Activated naive CD8-positive, alpha-beta T cell treated with anti-CD3 and anti-CD28 coated beads, Interleukin-2, amount 50 U/mL, for 24 hours (primary cell): ENCODE results near the gene SLCO4A1.
"Not testable (repeated sequence)": the region's sequence is repeated elsewhere in the genome, so short reads cannot be mapped to it uniquely, and the experiment has no call there.

ENCODE experiments used
- ATAC-seq: fragments of 150-1000 bp; cut with Tn5 transposase; one replicate; pipeline ENCODE4 v1.10.0; 2021
- DNase-seq: peaks from one replicate; pipeline ENCODE4 v3.0.0; 2021
- H3K27ac Mint-ChIP-seq: one replicate; pipeline ENCODE4 v1.8.0; 2021; ENCODE audit warnings: mild to moderate bottlenecking, mixed read lengths
- H3K27me3 Mint-ChIP-seq: one replicate; pipeline ENCODE4 v1.8.0; 2021; ENCODE audit warnings: mixed read lengths
- H3K36me3 Mint-ChIP-seq: one replicate; pipeline ENCODE4 v1.8.0; 2021; ENCODE audit warnings: low read depth, mixed read lengths
- H3K4me1 Mint-ChIP-seq: one replicate; pipeline ENCODE4 v1.8.0; 2021; ENCODE audit warnings: mixed read lengths
- H3K4me3 Mint-ChIP-seq: one replicate; pipeline ENCODE4 v1.8.0; 2021; ENCODE audit warnings: mild to moderate bottlenecking, moderate library complexity, mixed read lengths
- H3K9me3 Mint-ChIP-seq: one replicate; pipeline ENCODE4 v1.8.0; 2021; ENCODE audit warnings: mixed read lengths

SLCO4A1 gene

GRCh38 chr20:62675877-62676260, 33.6 kb downstream of the SLCO4A1 start:
- Mint-ChIP-seq H3K27ac (no peak overlapping the region), H3K4me3 (no peak overlapping the region), H3K36me3 (peaks cover 10% of the 10 kb centered on the region), H3K4me1 (no peaks in the 10 kb centered on the region), H3K27me3 (no peaks in the 10 kb centered on the region), H3K9me3 (peaks cover 6% of the 10 kb centered on the region)
- ATAC-seq (no peak), DNase-seq (no peak)

- no peaks in the 10 kb centered on the region for H3K27me3 Mint-ChIP-seq
- H3K4me3 Mint-ChIP-seq = no peak overlapping the region
- H3K36me3 Mint-ChIP-seq = peaks cover 6% of the 10 kb centered on the region
- DNase-seq (no peak), ATAC-seq (no peak)
- H3K4me1 Mint-ChIP-seq = no peaks in the 10 kb centered on the region
- H3K9me3 Mint-ChIP-seq = peaks cover 6% of the 10 kb centered on the region
- no peak overlapping the region for H3K27ac Mint-ChIP-seq
Measured at GRCh38 chr20:62676976-62677375, 34.7 kb downstream of the SLCO4A1 start.

- ATAC-seq (no peak), DNase-seq (no peak)
- Mint-ChIP-seq H3K27me3 (no peaks in the 10 kb centered on the region), H3K4me1 (no peaks in the 10 kb centered on the region), H3K27ac (no peak overlapping the region), H3K9me3 (peaks cover 6% of the 10 kb centered on the region), H3K36me3 (no peaks in the 10 kb centered on the region), H3K4me3 (no peak overlapping the region)
Measured at GRCh38 chr20:62677678-62678077, 35.4 kb downstream of the SLCO4A1 start.

GRCh38 chr20:62678553-62678952, 36.2 kb downstream of the SLCO4A1 start:
- Mint-ChIP-seq H3K4me1 (no peaks in the 10 kb centered on the region), H3K36me3 (no peaks in the 10 kb centered on the region), H3K4me3 (no peak overlapping the region), H3K27me3 (no peaks in the 10 kb centered on the region), H3K9me3 (peaks cover 6% of the 10 kb centered on the region), H3K27ac (no peak overlapping the region)
- no peak for ATAC-seq
- no peak for DNase-seq

- Mint-ChIP-seq H3K4me1 (no peaks in the 10 kb centered on the region), H3K27me3 (peaks cover 2% of the 10 kb centered on the region), H3K27ac (no peak overlapping the region), H3K4me3 (no peak overlapping the region), H3K9me3 (peaks cover 6% of the 10 kb centered on the region), H3K36me3 (no peaks in the 10 kb centered on the region)
- ATAC-seq (no peak), DNase-seq (no peak)
Measured at GRCh38 chr20:62679978-62680589, 37.8 kb downstream of the SLCO4A1 start.

- DNase-seq (no peak), ATAC-seq (no peak)
- Mint-ChIP-seq H3K27ac (no peak overlapping the region), H3K27me3 (peaks cover 7% of the 10 kb centered on the region), H3K36me3 (no peaks in the 10 kb centered on the region), H3K4me3 (no peak overlapping the region), H3K9me3 (peaks cover 6% of the 10 kb centered on the region), H3K4me1 (peaks cover 6% of the 10 kb centered on the region)
Measured at GRCh38 chr20:62682912-62683517, 40.7 kb downstream of the SLCO4A1 start.

GRCh38 chr20:62683660-62684322, 41.5 kb downstream of the SLCO4A1 start:
- not testable (repeated sequence) for H3K36me3 Mint-ChIP-seq, ATAC-seq, H3K27me3 Mint-ChIP-seq, H3K27ac Mint-ChIP-seq, H3K4me1 Mint-ChIP-seq, H3K4me3 Mint-ChIP-seq, DNase-seq, H3K9me3 Mint-ChIP-seq

GRCh38 chr20:62684981-62685380, 42.7 kb downstream of the SLCO4A1 start:
- H3K4me1 Mint-ChIP-seq = peaks cover 6% of the 10 kb centered on the region
- DNase-seq (no peak), ATAC-seq (no peak)
- H3K9me3 Mint-ChIP-seq = peaks cover 2% of the 10 kb centered on the region
- H3K27me3 Mint-ChIP-seq = peaks cover 7% of the 10 kb centered on the region
- H3K4me3 Mint-ChIP-seq = no peak overlapping the region
- no peak overlapping the region for H3K27ac Mint-ChIP-seq
- H3K36me3 Mint-ChIP-seq = no peaks in the 10 kb centered on the region

GRCh38 chr20:62685781-62686555, 43.7 kb downstream of the SLCO4A1 start:
- peaks cover 7% of the 10 kb centered on the region for H3K27me3 Mint-ChIP-seq
- no peaks in the 10 kb centered on the region for H3K36me3 Mint-ChIP-seq
- H3K9me3 Mint-ChIP-seq = no peaks in the 10 kb centered on the region
- no peak overlapping the region for H3K4me3 Mint-ChIP-seq
- no peak overlapping the region for H3K27ac Mint-ChIP-seq
- ATAC-seq (no peak), DNase-seq (no peak)
- peaks cover 6% of the 10 kb centered on the region for H3K4me1 Mint-ChIP-seq

- H3K4me1 Mint-ChIP-seq = peaks cover 10% of the 10 kb centered on the region
- no peaks in the 10 kb centered on the region for H3K36me3 Mint-ChIP-seq
- DNase-seq = no peak
- H3K9me3 Mint-ChIP-seq = no peaks in the 10 kb centered on the region
- ATAC-seq = no peak
- no peak overlapping the region for H3K27ac Mint-ChIP-seq
- peaks cover 7% of the 10 kb centered on the region for H3K27me3 Mint-ChIP-seq
- H3K4me3 Mint-ChIP-seq = no peak overlapping the region
Measured at GRCh38 chr20:62686869-62687830, 44.8 kb downstream of the SLCO4A1 start.

GRCh38 chr20:62688083-62688482, 45.8 kb downstream of the SLCO4A1 start:
- Mint-ChIP-seq H3K27ac (peak overlapping the region; percentile 11), H3K36me3 (no peaks in the 10 kb centered on the region), H3K9me3 (no peaks in the 10 kb centered on the region), H3K27me3 (peaks cover 11% of the 10 kb centered on the region), H3K4me1 (peaks cover 10% of the 10 kb centered on the region), H3K4me3 (no peak overlapping the region)
- ATAC-seq = no peak
- no peak for DNase-seq

- ATAC-seq (no peak), DNase-seq (no peak)
- Mint-ChIP-seq H3K27me3 (peaks cover 11% of the 10 kb centered on the region), H3K36me3 (no peaks in the 10 kb centered on the region), H3K27ac (no peak overlapping the region), H3K4me3 (no peak overlapping the region), H3K9me3 (no peaks in the 10 kb centered on the region), H3K4me1 (peaks cover 10% of the 10 kb centered on the region)
Measured at GRCh38 chr20:62688855-62689460, 46.7 kb downstream of the SLCO4A1 start.

GRCh38 chr20:62689861-62690260, 47.6 kb downstream of the SLCO4A1 start:
- Mint-ChIP-seq H3K27me3 (peaks cover 8% of the 10 kb centered on the region), H3K27ac (no peak overlapping the region), H3K4me1 (peaks cover 10% of the 10 kb centered on the region), H3K36me3 (no peaks in the 10 kb centered on the region), H3K9me3 (no peaks in the 10 kb centered on the region), H3K4me3 (no peak overlapping the region)
- ATAC-seq (no peak), DNase-seq (no peak)
